RWPE1 (cell line): Measurements from ENCODE around the gene TBC1D4.

ENCODE experiments used
- CTCF ChIA-PET: fragments of 350-600 bp; sonication (Branson Sonifier 250); formaldehyde crosslinking; extraction: SDS; loops from one replicate; lab custom pipeline; 2021; lab: Yijun Ruan, JAX
- POLR2A ChIA-PET: fragments of 400-600 bp; formaldehyde crosslinking; extraction: SDS; loops from one replicate; lab custom pipeline; 2020; ENCODE audit warnings: antibody characterized with exemption; ENCODE audit not compliant: low non-redundant PET; lab: Yijun Ruan, JAX
- DNase-seq: peaks from one replicate; pipeline ENCODE4 v3.0.0; 2012; ENCODE audit warnings: low spot score
- H3K27ac ChIP-seq: fragments of 450-650 bp; 2 replicates; pipeline ENCODE4 v1.5.1; 2017
- TF ChIP-seq, protein P1 (sequence below): fragments of 450-650 bp; conservative IDR thresholded peaks from 2 replicates; pipeline ENCODE4 v1.5.1; 2017; ENCODE audit warnings: low read depth, mild to moderate bottlenecking

The TBC1D4 gene

DNA sequence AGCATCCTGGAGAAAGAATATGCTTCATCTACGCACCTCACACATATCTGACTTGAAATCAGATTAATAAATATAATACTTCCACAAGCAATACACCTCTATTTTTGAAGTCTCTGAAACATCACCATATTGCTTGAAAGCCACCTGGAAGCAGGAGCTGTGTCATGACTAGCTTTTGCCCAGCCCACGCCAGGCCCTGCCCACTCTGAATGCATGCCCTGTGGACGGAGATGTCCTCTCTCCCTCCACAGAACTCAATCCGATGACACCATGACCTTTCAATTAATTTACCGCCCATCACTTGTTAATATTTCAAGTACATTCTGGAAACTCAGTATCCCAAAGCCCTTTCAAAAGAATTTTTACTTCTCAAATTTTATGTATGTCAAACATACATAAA is 108.0 kb downstream of the TBC1D4 start:
- TF ChIP-seq, protein P1, sequence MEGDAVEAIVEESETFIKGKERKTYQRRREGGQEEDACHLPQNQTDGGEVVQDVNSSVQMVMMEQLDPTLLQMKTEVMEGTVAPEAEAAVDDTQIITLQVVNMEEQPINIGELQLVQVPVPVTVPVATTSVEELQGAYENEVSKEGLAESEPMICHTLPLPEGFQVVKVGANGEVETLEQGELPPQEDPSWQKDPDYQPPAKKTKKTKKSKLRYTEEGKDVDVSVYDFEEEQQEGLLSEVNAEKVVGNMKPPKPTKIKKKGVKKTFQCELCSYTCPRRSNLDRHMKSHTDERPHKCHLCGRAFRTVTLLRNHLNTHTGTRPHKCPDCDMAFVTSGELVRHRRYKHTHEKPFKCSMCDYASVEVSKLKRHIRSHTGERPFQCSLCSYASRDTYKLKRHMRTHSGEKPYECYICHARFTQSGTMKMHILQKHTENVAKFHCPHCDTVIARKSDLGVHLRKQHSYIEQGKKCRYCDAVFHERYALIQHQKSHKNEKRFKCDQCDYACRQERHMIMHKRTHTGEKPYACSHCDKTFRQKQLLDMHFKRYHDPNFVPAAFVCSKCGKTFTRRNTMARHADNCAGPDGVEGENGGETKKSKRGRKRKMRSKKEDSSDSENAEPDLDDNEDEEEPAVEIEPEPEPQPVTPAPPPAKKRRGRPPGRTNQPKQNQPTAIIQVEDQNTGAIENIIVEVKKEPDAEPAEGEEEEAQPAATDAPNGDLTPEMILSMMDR: no peak
- CTCF ChIA-PET: interaction anchor here (0.6 to 1.7 kb wide), 3 partner anchors 81 to 180 kb away, joined by 3 to 12 read pairs (median 3); partner anchors contain the start of gene TBC1D4
- no peak overlapping the region for H3K27ac ChIP-seq
- POLR2A ChIA-PET: no interaction called here
- no peak for DNase-seq

DNA sequence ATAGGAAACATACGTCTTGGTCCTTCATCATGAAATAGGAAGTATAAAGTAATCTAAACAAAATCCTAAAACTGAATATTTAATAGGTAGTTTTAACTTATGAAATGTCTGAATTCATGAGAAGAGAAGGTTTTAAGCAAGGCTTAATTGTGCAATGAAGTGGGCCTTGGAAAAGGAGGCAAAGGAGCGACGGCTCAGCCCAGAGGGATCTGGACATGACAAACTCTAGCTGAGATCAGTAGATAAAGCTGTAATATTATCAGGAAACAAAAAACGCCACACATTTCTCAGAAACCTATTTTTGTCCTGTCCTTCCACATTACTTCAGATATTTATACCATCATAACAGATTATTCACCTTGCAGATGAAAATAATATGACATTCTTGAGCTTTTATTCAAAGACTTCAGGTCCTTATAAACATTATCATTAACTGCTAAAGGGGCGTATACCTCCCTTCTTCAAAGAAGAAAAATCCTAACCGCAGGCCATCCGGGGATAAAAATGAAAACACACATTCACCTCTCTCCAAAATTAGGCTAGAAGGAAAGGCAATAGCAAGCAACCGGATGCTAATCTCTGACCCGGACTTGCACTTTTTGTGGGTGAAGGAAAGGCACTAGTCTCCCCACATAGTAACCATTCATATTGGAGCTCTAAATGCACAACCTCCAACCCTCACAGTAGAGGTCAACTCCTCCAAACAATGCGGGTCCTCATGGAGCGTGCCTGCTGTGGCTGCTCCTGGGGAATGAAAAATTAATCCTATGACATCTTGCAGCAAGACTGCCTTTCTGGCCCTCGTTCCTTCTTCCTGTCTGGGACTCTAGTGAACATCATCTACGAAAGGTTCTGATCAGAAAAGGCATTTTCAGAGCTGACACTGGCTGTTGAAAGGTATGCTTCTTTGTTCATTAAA is 108.8 kb downstream of the TBC1D4 start:
- TF ChIP-seq, protein P1: no peak
- POLR2A ChIA-PET: no interaction called here
- CTCF ChIA-PET: interaction anchor here (0.7 to 1.7 kb wide), 6 partner anchors 73 to 177 kb away, joined by 3 to 12 read pairs (median 3); partner anchors contain the start of genes TBC1D4 and UCHL3
- DNase-seq: no peak
- no peak overlapping the region for H3K27ac ChIP-seq

DNA sequence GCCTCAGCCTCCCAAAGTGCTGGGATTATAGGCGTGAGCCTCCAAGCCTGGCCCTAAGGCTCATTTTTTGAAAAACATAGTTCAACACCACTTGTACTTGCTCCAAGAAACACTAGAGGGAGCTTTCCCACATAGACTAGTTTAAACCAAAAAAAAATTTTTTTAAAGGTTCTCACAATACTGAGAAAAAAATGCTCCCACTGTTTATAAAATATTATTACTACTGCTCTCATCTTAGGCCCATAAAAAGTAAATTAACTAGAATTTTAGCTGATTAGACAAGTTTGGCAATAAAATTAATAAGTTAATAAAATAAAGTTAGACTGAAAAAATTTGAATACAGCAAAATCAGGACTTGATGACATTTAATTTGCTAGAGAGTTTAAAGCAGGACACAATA is 109.5 kb downstream of the TBC1D4 start:
- H3K27ac ChIP-seq: no peak overlapping the region
- peak; percentile 50 for DNase-seq
- TF ChIP-seq, protein P1: peak; percentile 78
- POLR2A ChIA-PET: no interaction called here
- CTCF ChIA-PET: interaction anchor here (0.7 to 1.7 kb wide), 10 partner anchors 44 to 182 kb away, joined by 3 to 12 read pairs (median 4); partner anchors contain the start of genes TBC1D4 and UCHL3

- no peak for DNase-seq
- CTCF ChIA-PET: interaction anchor here (0.7 to 1.1 kb wide), 3 partner anchors 10 to 111 kb away, joined by 3 to 5 read pairs (median 3); partner anchors contain the start of gene TBC1D4
- TF ChIP-seq, protein P1: no peak
- POLR2A ChIA-PET: no interaction called here
- no peak overlapping the region for H3K27ac ChIP-seq
Measured at GRCh38 chr13:75371203-75371602, 110.8 kb downstream of the TBC1D4 start.

DNA sequence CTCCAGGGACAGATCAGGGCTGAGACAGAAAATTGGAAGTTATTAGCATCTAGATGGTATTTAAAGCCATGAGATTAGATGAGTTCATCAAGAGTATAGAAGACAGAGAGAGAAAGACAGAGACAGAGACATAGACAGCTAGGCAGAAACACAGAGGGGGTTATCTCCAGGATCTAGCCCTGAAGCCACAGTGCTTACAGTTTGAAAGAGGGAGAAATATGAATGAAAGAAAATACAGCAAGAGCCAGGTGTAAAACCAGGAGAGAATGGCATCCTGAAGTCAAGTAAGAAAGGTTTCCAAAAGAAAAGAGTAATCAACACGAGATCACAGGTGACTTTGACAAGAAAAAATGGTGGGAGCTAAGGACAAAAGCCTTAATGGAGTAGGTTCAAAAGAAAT is 111.2 kb downstream of the TBC1D4 start:
- no peak for DNase-seq
- TF ChIP-seq, protein P1: no peak
- H3K27ac ChIP-seq: no peak overlapping the region
- ChIA-PET CTCF (interaction anchor here (0.7 kb wide), 1 partner anchor 82 kb away, joined by 3 read pairs; no protein-coding TSS in a partner anchor), POLR2A (no interaction called here)

DNA sequence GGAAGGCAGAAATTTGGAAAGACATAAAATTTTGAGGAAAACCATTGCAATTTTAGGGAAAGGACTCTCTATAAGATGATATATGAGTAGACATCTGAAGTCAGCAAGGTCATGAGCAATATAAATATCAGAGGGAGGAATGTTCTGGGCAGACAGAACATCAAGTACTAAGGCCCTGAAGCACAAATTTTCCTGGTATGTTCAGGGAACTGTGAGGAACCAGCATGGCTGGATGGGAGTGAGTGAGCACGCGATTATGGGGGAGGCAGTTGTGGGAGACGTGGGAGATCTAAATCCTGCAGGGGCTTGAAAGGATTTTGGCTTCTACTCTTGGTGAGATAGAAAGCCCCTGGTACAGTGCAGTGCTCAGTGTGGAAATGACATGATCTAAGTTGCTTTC is 112.0 kb downstream of the TBC1D4 start:
- POLR2A ChIA-PET: no interaction called here
- TF ChIP-seq, protein P1: no peak
- H3K27ac ChIP-seq: no peak overlapping the region
- CTCF ChIA-PET: interaction anchor here (0.9 kb wide), 1 partner anchor 112 kb away, joined by 4 read pairs; the partner anchor contains the start of gene TBC1D4
- DNase-seq: no peak
